IgD-negative memory B cell (primary cell): Measurements from ENCODE around the gene STK32B. TPM values are rescaled to one million over a fixed set of nuclear protein-coding genes. Genes with fewer than 3 reads are reported as not detected.
"Not testable (repeated sequence)": the region's sequence is repeated elsewhere in the genome, so short reads cannot be mapped to it uniquely, and the experiment has no call there.

Source experiments
- H3K27ac Mint-ChIP-seq, 3 donors: one replicate each; pipeline ENCODE4 v1.8.0; 2020 to 2022; ENCODE audit warnings: mild to moderate bottlenecking in 3 of 3, mixed read lengths in 3 of 3, moderate library complexity in 1 of 3
- H3K27me3 Mint-ChIP-seq: one replicate; pipeline ENCODE4 v1.8.0; 2021; ENCODE audit warnings: mixed read lengths
- H3K36me3 Mint-ChIP-seq: one replicate; pipeline ENCODE4 v1.8.0; 2020; ENCODE audit warnings: mild to moderate bottlenecking, mixed read lengths
- H3K4me1 Mint-ChIP-seq, 3 donors: one replicate each; pipeline ENCODE4 v1.8.0; 2020 to 2022; ENCODE audit warnings: mixed read lengths in 3 of 3, mild to moderate bottlenecking in 1 of 3
- H3K4me3 Mint-ChIP-seq, 4 donors: one replicate each; pipeline ENCODE4 v1.8.0; 2020 to 2022; ENCODE audit warnings: mild to moderate bottlenecking in 4 of 4, mixed read lengths in 4 of 4, moderate library complexity in 3 of 4
- H3K9me3 Mint-ChIP-seq, 3 donors: one replicate each; pipeline ENCODE4 v1.8.0; 2020 to 2021; ENCODE audit warnings: mixed read lengths in 3 of 3, mild to moderate bottlenecking in 1 of 3
- polyA plus RNA-seq: library from polyadenylated mRNA; unstranded; fragments of 300-500 nt; fragmentation: Illumina TruSeq; gene quantifications from one replicate; pipeline ENCODE4 v1.2.3, GENCODE V29; 2021

STK32B gene
- polyA plus RNA-seq, 1 donor from 2014 or later, result not detected

DNA sequence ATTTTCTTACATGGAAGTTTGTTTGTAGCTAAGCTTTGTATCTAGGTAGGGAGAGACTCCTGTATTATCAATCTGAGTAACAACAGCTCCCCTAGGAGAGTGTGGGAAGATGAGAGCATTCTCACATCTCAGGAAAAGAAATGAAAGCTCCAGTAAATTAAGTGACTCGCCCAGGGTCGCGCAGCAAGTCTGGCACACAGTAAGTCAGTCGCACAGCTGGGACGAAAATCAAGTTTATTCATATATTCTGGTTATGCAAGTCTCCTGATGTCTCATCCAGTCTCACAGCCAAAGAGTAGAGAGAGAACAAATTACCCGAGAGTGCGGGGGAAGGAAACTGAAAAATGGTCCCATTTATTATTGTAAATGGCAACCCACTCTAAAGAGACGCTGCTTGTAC lies 216.1 kb downstream of the STK32B start:
- Mint-ChIP-seq H3K4me1 (no peaks in the 10 kb centered on the region), H3K27me3 (no peaks in the 10 kb centered on the region), H3K4me3 (no peak overlapping the region), H3K27ac (no peak overlapping the region), H3K36me3 (no peaks in the 10 kb centered on the region), H3K9me3 (peaks cover 0 to 2% (median 0%) of the 10 kb centered on the region in 3 donors)

DNA sequence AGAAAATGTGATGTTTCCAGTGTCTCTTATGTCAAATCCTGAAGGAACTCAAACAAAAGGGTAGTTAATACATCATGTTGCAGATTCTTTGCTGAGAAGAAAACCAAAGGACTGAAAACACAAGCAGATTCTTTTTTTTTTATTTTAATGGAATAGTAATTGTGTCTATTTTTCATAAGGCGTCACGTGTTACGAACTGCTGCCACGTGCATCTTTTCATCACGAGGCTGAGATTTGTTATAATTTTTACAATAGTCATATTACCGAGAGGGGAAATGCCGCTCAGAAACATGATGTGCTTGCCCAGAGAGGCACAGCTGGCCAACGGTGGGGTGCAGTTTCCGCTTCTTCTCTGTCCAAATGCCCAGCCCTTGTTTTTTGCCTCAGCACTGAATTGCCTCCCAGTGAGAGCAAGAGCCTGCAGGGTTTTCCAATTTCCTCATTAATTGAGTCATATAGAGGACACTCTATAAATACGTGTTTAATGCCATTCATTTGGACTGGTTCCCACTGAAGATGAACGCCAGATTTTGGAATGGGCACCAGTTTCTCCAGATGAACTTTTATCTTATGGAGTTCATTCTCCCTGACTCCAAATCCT lies 225.3 kb downstream of the STK32B start:
- H3K4me1 Mint-ChIP-seq, result no peaks in the 10 kb centered on the region
- H3K27ac Mint-ChIP-seq, result no peak overlapping the region
- H3K4me3 Mint-ChIP-seq, result peak overlapping the region in 1 of 4 donors; percentile 43
- H3K36me3 Mint-ChIP-seq, result no peaks in the 10 kb centered on the region
- H3K27me3 Mint-ChIP-seq, result peaks cover 1% of the 10 kb centered on the region
- peaks cover 0 to 6% (median 3%) of the 10 kb centered on the region in 3 donors for H3K9me3 Mint-ChIP-seq

DNA sequence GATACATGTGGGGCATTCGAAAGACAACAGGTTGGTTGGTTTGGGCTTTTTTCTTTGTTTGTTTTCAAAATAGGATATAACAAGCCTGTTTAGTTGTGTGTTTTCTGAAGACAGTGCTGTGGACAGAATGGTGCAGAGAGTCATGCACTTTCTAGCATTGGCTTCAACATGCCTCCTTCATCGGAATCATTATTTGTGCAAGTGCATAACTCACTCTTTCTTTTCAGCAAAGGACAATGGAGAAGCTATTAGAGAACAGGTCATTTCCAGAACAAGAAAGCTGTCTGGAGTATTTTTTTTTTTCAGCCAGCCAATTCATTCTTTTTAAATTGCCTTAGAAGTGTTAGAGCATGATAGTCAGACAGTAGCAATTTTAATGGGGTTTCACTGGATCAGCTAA lies 225.8 kb downstream of the STK32B start:
- peaks cover 1% of the 10 kb centered on the region for H3K27me3 Mint-ChIP-seq
- H3K4me3 Mint-ChIP-seq, result no peak overlapping the region
- no peaks in the 10 kb centered on the region for H3K4me1 Mint-ChIP-seq
- no peaks in the 10 kb centered on the region for H3K36me3 Mint-ChIP-seq
- peaks cover 0 to 6% (median 3%) of the 10 kb centered on the region in 3 donors for H3K9me3 Mint-ChIP-seq
- no peak overlapping the region for H3K27ac Mint-ChIP-seq

GRCh38 chr4:5278213-5278612 lies 226.9 kb downstream of the STK32B start:
- Mint-ChIP-seq H3K9me3 (peaks cover 3 to 6% (median 3%) of the 10 kb centered on the region in 3 donors), H3K27ac (no peak overlapping the region), H3K4me1 (no peaks in the 10 kb centered on the region), H3K4me3 (peak overlapping the region in 1 of 4 donors; percentile 18), H3K36me3 (no peaks in the 10 kb centered on the region), H3K27me3 (peaks cover 1% of the 10 kb centered on the region)

GRCh38 chr4:5280069-5280468 lies 228.8 kb downstream of the STK32B start:
- H3K4me1 Mint-ChIP-seq, H3K27ac Mint-ChIP-seq, H3K9me3 Mint-ChIP-seq, H3K4me3 Mint-ChIP-seq, H3K36me3 Mint-ChIP-seq, H3K27me3 Mint-ChIP-seq: not testable (repeated sequence)

GRCh38 chr4:5280828-5281227 lies 229.5 kb downstream of the STK32B start:
- Mint-ChIP-seq H3K9me3 (peaks cover 0 to 3% (median 0%) of the 10 kb centered on the region in 3 donors), H3K4me1 (no peaks in the 10 kb centered on the region), H3K27ac (no peak overlapping the region), H3K36me3 (no peaks in the 10 kb centered on the region), H3K4me3 (no peak overlapping the region), H3K27me3 (peaks cover 1% of the 10 kb centered on the region)

- Mint-ChIP-seq H3K27me3 (no peaks in the 10 kb centered on the region), H3K27ac (no peak overlapping the region), H3K4me1 (no peaks in the 10 kb centered on the region), H3K36me3 (no peaks in the 10 kb centered on the region), H3K4me3 (no peak overlapping the region), H3K9me3 (peaks cover 0 to 3% (median 2%) of the 10 kb centered on the region in 3 donors)
Measured at GRCh38 chr4:5283837-5284236, 232.6 kb downstream of the STK32B start.

GRCh38 chr4:5284517-5284916 lies 233.2 kb downstream of the STK32B start:
- H3K9me3 Mint-ChIP-seq, result peaks cover 0 to 3% (median 2%) of the 10 kb centered on the region in 3 donors
- H3K4me3 Mint-ChIP-seq, result no peak overlapping the region
- H3K27ac Mint-ChIP-seq, result no peak overlapping the region
- no peaks in the 10 kb centered on the region for H3K36me3 Mint-ChIP-seq
- H3K27me3 Mint-ChIP-seq, result no peaks in the 10 kb centered on the region
- no peaks in the 10 kb centered on the region for H3K4me1 Mint-ChIP-seq

DNA sequence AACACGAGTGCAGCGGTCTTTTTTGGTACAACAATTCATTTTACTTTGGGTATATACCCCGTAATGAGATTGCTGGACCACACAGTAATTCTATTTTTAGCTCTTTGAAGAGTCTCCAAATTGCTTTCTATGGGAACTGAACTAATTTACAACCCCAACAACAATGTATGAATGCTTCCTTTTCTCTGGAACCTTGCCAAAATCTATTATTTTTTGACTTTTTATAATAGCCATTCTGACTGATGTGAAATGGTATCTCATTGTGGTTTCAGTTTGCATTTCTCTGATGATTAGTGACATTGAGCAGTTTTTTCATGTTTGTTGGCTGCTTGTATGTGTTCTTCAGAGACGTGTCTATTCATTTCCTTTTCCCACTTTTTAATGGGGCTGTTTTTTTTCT lies 240.8 kb downstream of the STK32B start:
- no peak overlapping the region for H3K4me3 Mint-ChIP-seq
- no peaks in the 10 kb centered on the region for H3K36me3 Mint-ChIP-seq
- H3K4me1 Mint-ChIP-seq, result no peaks in the 10 kb centered on the region

GRCh38 chr4:5298000-5298787 lies 246.9 kb downstream of the STK32B start:
- H3K4me1 Mint-ChIP-seq, H3K36me3 Mint-ChIP-seq, H3K4me3 Mint-ChIP-seq, H3K27me3 Mint-ChIP-seq: not testable (repeated sequence)
- peaks cover 4 to 25% (median 5%) of the 10 kb centered on the region in 3 donors for H3K9me3 Mint-ChIP-seq
- H3K27ac Mint-ChIP-seq, result peak overlapping the region in 1 of 3 donors; percentile 7

More for the DNA sequence above, 240.8 kb downstream of the STK32B start:
- no peak overlapping the region for H3K27ac Mint-ChIP-seq
- H3K27me3 Mint-ChIP-seq, result no peaks in the 10 kb centered on the region
- peaks cover 2 to 14% (median 5%) of the 10 kb centered on the region in 3 donors for H3K9me3 Mint-ChIP-seq

- Mint-ChIP-seq H3K9me3 (peaks cover 2 to 19% (median 4%) of the 10 kb centered on the region in 3 donors), H3K27me3 (peaks cover 2% of the 10 kb centered on the region), H3K36me3 (no peaks in the 10 kb centered on the region), H3K4me1 (no peaks in the 10 kb centered on the region), H3K27ac (no peak overlapping the region), H3K4me3 (no peak overlapping the region)
Measured at GRCh38 chr4:5300283-5300682, 249.0 kb downstream of the STK32B start.

GRCh38 chr4:5307928-5308327 lies 256.6 kb downstream of the STK32B start:
- no peaks in the 10 kb centered on the region for H3K36me3 Mint-ChIP-seq

GRCh38 chr4:5322321-5322720 lies 271.0 kb downstream of the STK32B start:
- Mint-ChIP-seq H3K9me3 (peaks cover 0 to 8% (median 7%) of the 10 kb centered on the region in 3 donors), H3K36me3 (peaks cover 2% of the 10 kb centered on the region), H3K27ac (no peak overlapping the region), H3K27me3 (no peaks in the 10 kb centered on the region), H3K4me3 (no peak overlapping the region), H3K4me1 (no peaks in the 10 kb centered on the region)

More at GRCh38 chr4:5307928-5308327, 256.6 kb downstream of the STK32B start:
- no peaks in the 10 kb centered on the region for H3K27me3 Mint-ChIP-seq
- peaks cover 2 to 8% (median 8%) of the 10 kb centered on the region in 3 donors for H3K9me3 Mint-ChIP-seq
- no peak overlapping the region for H3K27ac Mint-ChIP-seq
- no peak overlapping the region for H3K4me3 Mint-ChIP-seq
- no peaks in the 10 kb centered on the region for H3K4me1 Mint-ChIP-seq

GRCh38 chr4:5330339-5330989 lies 279.2 kb downstream of the STK32B start:
- H3K9me3 Mint-ChIP-seq, result peaks cover 3 to 10% (median 4%) of the 10 kb centered on the region in 3 donors
- H3K36me3 Mint-ChIP-seq, result no peaks in the 10 kb centered on the region
- no peaks in the 10 kb centered on the region for H3K27me3 Mint-ChIP-seq
- H3K27ac Mint-ChIP-seq, result no peak overlapping the region
- H3K4me1 Mint-ChIP-seq, result no peaks in the 10 kb centered on the region
- no peak overlapping the region for H3K4me3 Mint-ChIP-seq

- Mint-ChIP-seq H3K27me3 (peaks cover 2% of the 10 kb centered on the region), H3K4me3 (no peak overlapping the region), H3K9me3 (peaks cover 2 to 12% (median 4%) of the 10 kb centered on the region in 3 donors), H3K4me1 (no peaks in the 10 kb centered on the region), H3K27ac (no peak overlapping the region), H3K36me3 (no peaks in the 10 kb centered on the region)
Measured at GRCh38 chr4:5337731-5338130, 286.5 kb downstream of the STK32B start.
